Heart right ventricle (tissue), 16 donors: Measurements from ENCODE around the gene POLE. TPM values are rescaled to one million over a fixed set of nuclear protein-coding genes. Genes with fewer than 3 reads are reported as not detected.
A peak's percentile ranks its signal among the peaks of the same experiment; 100 is the strongest.
"Not testable (repeated sequence)": the region's sequence is repeated elsewhere in the genome, so short reads cannot be mapped to it uniquely, and the experiment has no call there.

Source experiments
- ATAC-seq, 8 donors: fragments of 200-7000 bp; cut with Tn5 transposase; one replicate each; pipeline ENCODE4 v1.9.1; 2020; ENCODE audit warnings: mild to moderate bottlenecking in 8 of 8, moderate library complexity in 8 of 8, moderate number of reproducible peaks in 1 of 8
- DNase-seq, 2 donors: peaks; one replicate each; pipeline ENCODE4 v3.0.0-alpha.2; 2020
- H3K27ac ChIP-seq, 10 donors: fragments of 200-600 bp; sonication (generic) in 2 of 10; one replicate each; pipeline versions ENCODE4 v1.5.0 to v1.8.0; 2020 to 2022; ENCODE audit warnings: mild to moderate bottlenecking in 3 of 10
- H3K27me3 ChIP-seq, 7 donors: fragments of 200-600 bp; one replicate each; pipeline ENCODE4 v1.8.0; 2021 to 2022; ENCODE audit warnings: mild to moderate bottlenecking in 2 of 7
- H3K36me3 ChIP-seq, 9 donors: fragments of 200-600 bp; sonication (generic) in 1 of 9; one replicate each; pipeline versions ENCODE4 v1.5.0 to v1.8.0; 2020 to 2022; ENCODE audit warnings: mild to moderate bottlenecking in 2 of 9
- H3K4me1 ChIP-seq, 9 donors: fragments of 200-600 bp; sonication (generic) in 1 of 9; one replicate each; pipeline versions ENCODE4 v1.5.0 to v1.8.0; 2020 to 2022; ENCODE audit warnings: mild to moderate bottlenecking in 4 of 9
- H3K4me3 ChIP-seq, 10 donors: fragments of 200-600 bp; sonication (generic) in 2 of 10; one replicate each; pipeline versions ENCODE4 v1.5.0 to v1.8.0; 2020 to 2022; ENCODE audit warnings: mild to moderate bottlenecking in 7 of 10, moderate library complexity in 2 of 10
- H3K9me3 ChIP-seq, 11 donors: fragments of 200-600 bp in 10 of 11; sonication (generic) in 2 of 11; one replicate each; pipeline versions ENCODE4 v1.5.0 to v1.8.0; 2013 to 2022; ENCODE audit warnings: mild to moderate bottlenecking in 2 of 11, control low read depth in 1 of 11, moderate library complexity in 1 of 11
- WGBS, 2 donors: extraction: QIAGEN DNeasy Blood & Tissue Kit; methylation state at CpG; one replicate each; pipeline ENCODE4 v1.1.7; 2013; ENCODE audit warnings: inconsistent platforms in 1 of 2; 5-methylcytosine and 5-hydroxymethylcytosine counted together
- intact Hi-C, 10 donors: fragments of 100-400 bp; cut with DNase I; formaldehyde crosslinking; loops; one replicate each; pipeline versions ENCODE4 v1.11.1 to v1.14.2; 2022
- polyA plus RNA-seq, 2 donors: library from polyadenylated mRNA; stranded (reverse); fragments of 200-250 nt; gene quantifications; one replicate each; pipeline ENCODE4 v1.2.3, GENCODE V29; 2013
- total RNA-seq, 10 donors: library from RNA; stranded (reverse); fragmentation: NEBNext Ultra II Directional in 3 of 10; extraction: Animal tissue kit (Norgen Biotek cat#: 25700) in 3 of 10; gene quantifications; one replicate each; pipeline versions ENCODE4 v1.2.1 to v1.2.4, GENCODE V29; 2021 to 2023
- TF ChIP-seq, protein P1 (sequence below), 9 donors: fragments of 200-600 bp; sonication (generic) in 2 of 9; IDR thresholded peaks; one replicate each; pipeline versions ENCODE4 v1.5.0 to v1.8.0; 2021 to 2022; ENCODE audit warnings: antibody characterized with exemption in 9 of 9, mild to moderate bottlenecking in 5 of 9, moderate library complexity in 1 of 9
- donor health status: Arrhythmogenic right ventricular cardiomyopathy.
- donor health status: ischemic (EF 13 %, LVEDD 7.1; RV severe dilation, severe dysfunction).
- donor health status: healthy with polysubstance abuse.
- donor health status: DM: no; HTN: yes; CAD: no.
- donor health status: DM: no; HTN: no; CAD: no.
- donor health status: ischemic (EF 25% LVEDD 6.9; RV normal size, moderate dysfunction).
- donor health status: ischemic (EF 25% LVEDD 5.7; RV mildly dilated, moderate dysfunction).
- donor health status: healthy.
- donor health status: DM: yes; HTN: yes; CAD: no.
- donor health status: Ischemic cardiomyopathy.
- donor health status: ischemic (EF 35%, LVEDD 5.7; RV mildly dilated, moderate dysfunction).
- donor health status: nonischemic (EF 11% LVEDD 7.7; RV severe dilation, severe dysfunction).
- donor health status: DM: yes; HTN: yes; CAD: no.
- donor health status: PGD.
- donor health status: ischemic (EF 29% LVEDD 5.4; RV normal size, mild dysfunction).
- donor health status: nonischemic (EF 23%, LVEDD 6.1; RV moderate dilation, normal function).

POLE gene
- total and polyA plus RNA-seq, 12 donors: 6.8 to 25.8 (median 9.9) TPM

DNA sequence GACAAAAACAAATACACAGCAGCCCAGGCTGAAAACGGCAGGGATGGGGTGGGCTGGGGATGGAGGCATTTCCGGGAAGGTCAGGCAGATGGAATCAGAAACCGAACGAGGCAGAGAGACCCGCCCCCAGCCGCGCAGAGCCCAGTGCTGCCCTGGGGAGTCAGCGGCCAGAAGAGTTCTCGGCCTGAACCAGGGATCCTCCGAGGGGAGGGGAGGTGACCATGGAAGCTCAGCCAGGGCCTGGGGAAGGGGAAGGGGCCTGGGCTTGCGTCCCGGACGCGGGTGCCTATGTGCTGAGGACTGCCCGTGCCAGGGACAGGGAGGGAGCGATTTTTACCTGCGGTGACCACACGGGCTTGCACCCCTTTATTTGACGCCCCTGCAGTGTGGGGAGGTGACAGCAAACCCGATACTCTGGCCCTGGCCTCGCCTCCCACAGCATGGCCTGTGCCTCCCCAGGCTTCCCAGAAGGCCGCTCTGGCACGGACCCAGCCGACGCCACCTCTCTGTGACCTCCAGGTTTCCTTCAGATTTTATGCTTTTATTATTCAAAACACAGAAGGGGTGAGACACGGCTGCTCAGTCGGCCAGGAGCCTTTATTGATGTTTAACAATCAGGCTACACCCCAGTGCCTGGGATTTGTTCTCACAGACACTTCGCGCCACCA lies 84.4 kb downstream of the POLE start:
- intact Hi-C loops: no loop called here
- TF ChIP-seq, protein P1, sequence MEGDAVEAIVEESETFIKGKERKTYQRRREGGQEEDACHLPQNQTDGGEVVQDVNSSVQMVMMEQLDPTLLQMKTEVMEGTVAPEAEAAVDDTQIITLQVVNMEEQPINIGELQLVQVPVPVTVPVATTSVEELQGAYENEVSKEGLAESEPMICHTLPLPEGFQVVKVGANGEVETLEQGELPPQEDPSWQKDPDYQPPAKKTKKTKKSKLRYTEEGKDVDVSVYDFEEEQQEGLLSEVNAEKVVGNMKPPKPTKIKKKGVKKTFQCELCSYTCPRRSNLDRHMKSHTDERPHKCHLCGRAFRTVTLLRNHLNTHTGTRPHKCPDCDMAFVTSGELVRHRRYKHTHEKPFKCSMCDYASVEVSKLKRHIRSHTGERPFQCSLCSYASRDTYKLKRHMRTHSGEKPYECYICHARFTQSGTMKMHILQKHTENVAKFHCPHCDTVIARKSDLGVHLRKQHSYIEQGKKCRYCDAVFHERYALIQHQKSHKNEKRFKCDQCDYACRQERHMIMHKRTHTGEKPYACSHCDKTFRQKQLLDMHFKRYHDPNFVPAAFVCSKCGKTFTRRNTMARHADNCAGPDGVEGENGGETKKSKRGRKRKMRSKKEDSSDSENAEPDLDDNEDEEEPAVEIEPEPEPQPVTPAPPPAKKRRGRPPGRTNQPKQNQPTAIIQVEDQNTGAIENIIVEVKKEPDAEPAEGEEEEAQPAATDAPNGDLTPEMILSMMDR (IDR thresholded peaks at IDR 0.05): no peak
- ATAC-seq (peak in 6 of 8 donors; percentile 12 to 36 (median 24)), DNase-seq (peak; percentile 28 to 58)
- Histone ChIP-seq H3K4me3 (peak overlapping the region in 9 of 10 donors; percentile 39 to 64 (median 56)), H3K4me1 (peaks cover 0 to 48% (median 27%) of the 10 kb centered on the region in 9 donors), H3K27ac (peak overlapping the region; percentile 61 to 90 (median 87)), H3K27me3 (peaks cover 0 to 82% (median 45%) of the 10 kb centered on the region in 7 donors), H3K9me3 (no peaks in the 10 kb centered on the region), H3K36me3 (no peaks in the 10 kb centered on the region)
- 34 to 39% methylated on average over 27 to 29 of the region's 29 CpGs for WGBS, 2 donors

DNA sequence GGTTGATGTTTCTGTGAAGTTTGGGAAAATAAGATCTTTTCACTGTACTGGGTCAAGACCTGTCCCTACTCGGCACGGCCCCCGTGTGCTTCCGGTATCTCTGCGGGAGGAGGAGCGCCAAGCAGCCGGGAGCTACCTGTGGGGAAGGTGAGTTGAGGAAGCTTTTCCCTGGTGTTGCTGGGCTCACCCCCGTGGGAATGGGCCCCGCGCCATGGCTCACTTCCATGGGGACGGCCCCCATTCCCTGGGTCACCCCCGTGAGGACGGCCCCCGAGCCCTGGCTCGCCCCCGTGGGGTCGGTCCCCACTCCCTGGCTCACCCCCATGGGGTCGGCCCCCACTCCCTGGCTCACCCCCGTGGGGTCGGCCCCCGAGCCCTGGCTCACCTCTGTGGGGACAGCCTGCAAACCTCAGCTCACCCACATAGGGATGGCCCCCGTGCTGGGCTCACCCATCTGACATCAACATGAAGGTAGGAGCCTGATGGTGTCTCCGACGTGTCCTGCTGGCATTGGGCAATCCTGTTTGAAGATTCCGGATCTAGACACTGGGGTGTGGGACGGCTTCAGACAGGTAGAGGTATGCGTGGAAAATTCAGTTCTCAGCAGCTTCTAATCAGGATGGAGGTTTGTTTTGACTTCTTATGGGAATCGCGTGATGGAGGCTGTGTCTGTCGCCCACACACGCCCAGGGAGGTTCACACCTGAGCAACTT lies 85.8 kb downstream of the POLE start:
- TF ChIP-seq, protein P1 (IDR thresholded peaks at IDR 0.05): no peak
- intact Hi-C loops: loop anchor here in 1 of 10 donors (2.0 kb wide), 1 partner anchor 13 kb away; no protein-coding TSS in a partner anchor

DNA sequence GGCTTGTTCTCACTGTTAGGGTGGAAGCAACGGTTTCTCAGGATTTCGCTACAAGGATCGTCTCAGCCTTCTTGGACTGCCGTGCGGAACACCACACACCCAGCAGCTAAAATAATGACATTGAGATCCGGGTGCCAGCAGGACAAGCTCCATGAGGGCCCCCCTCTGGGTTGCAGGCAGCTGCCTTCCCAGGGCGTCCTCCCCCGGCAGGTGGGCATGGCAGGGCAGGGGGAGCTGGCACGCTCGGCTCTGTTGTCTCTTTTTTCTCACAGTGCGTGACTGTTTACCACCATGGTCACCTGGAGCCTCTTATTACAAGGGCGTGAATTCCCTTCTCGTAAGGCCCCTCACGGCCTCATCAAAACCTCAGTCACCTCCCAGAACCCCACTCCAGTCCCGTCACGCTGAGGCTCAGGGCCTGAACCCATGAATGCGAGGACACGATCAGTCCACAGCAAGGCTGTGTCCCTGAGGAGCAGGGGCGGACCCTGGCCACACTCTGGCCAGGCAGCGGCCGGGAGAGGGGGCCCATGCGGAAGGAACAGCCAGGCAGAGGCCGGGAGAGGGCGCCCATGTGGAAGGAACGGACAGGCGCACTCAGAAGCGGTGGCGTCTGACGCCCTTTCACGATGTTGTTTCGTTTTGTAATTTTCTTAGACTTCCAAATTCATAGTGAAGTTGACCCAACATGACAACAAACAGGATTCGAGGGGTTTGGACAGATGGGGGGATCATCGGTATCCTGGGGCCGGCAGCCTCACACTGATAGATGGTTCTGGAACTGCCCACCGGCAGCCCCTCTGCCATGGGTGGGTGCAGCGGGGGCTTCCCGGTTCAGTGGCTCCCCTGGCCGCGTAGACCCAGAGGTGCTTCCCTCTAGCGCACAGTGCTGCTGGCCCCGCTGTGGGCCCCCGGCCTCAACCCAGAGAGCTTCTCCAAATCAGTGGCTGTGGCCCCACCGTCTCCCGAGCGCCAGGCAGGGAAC lies 86.8 kb downstream of the POLE start:
- H3K27me3 ChIP-seq: peaks cover 0 to 62% (median 27%) of the 10 kb centered on the region in 7 donors
- peak; percentile 62 to 76 for DNase-seq
- peak overlapping the region in 6 of 10 donors; percentile 5 to 65 (median 20) for H3K27ac ChIP-seq
- H3K36me3 ChIP-seq: no peaks in the 10 kb centered on the region
- WGBS, 2 donors: 32 to 33% methylated on average over 45 of the region's 45 CpGs
- no peaks in the 10 kb centered on the region for H3K9me3 ChIP-seq
- TF ChIP-seq, protein P1 (IDR thresholded peaks at IDR 0.05): peak; percentile 31 to 81 (median 63)
- intact Hi-C loops: loop anchor here in 2 of 10 donors (1.0 to 2.0 kb wide), 2 partner anchors 14 to 15 kb away; no protein-coding TSS in a partner anchor
- H3K4me1 ChIP-seq: peaks cover 0 to 54% (median 27%) of the 10 kb centered on the region in 9 donors
- peak; percentile 56 to 76 (median 69) for ATAC-seq
- peak overlapping the region; percentile 22 to 61 (median 48) for H3K4me3 ChIP-seq

More for the DNA sequence above, 85.8 kb downstream of the POLE start:
- Histone ChIP-seq H3K27me3 (peaks cover 0 to 71% (median 34%) of the 10 kb centered on the region in 7 donors), H3K36me3 (no peaks in the 10 kb centered on the region), H3K4me3 (peak overlapping the region in 5 of 10 donors; percentile 46 to 61 (median 50)), H3K27ac (peak overlapping the region in 3 of 10 donors; percentile 20 to 65 (median 44)), H3K9me3 (no peaks in the 10 kb centered on the region), H3K4me1 (peaks cover 0 to 54% (median 27%) of the 10 kb centered on the region in 9 donors)
- WGBS, 2 donors: 80% methylated on average over 31 of the region's 31 CpGs
- ATAC-seq: no peak
- no peak for DNase-seq

DNA sequence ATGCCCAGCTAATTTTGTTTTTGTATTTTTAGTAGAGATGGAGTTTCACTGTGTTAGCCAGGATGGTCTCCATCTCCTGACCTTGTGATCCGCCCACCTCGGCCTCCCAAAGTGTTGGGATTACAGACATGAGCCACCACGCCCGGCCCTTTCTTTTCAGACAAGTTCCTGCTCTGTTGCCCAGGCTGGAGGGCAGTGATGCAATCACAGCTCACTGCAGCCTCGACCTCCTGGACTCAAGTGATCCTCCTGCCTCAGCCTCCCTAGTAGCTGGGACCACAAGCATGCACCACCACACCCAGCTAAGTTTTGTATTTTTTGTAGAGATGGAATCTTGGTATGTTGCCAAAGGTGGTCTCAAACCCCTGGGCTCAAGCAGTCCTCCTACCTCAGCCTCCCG lies 87.6 kb downstream of the POLE start:
- WGBS, 2 donors: 91 to 95% methylated on average over 6 of the region's 6 CpGs
- Histone ChIP-seq H3K27me3 (peaks cover 0 to 53% (median 19%) of the 10 kb centered on the region in 7 donors), H3K4me1 (peaks cover 0 to 52% (median 26%) of the 10 kb centered on the region in 9 donors)
- intact Hi-C loops: loop anchor here in 2 of 10 donors (5.0 to 10.0 kb wide), 2 partner anchors 102 to 115 kb away; no protein-coding TSS in a partner anchor
- H3K9me3 ChIP-seq, H3K27ac ChIP-seq, DNase-seq, H3K36me3 ChIP-seq, ATAC-seq, H3K4me3 ChIP-seq: not testable (repeated sequence)
